H9 (cell line): ENCODE measurements around the gene ZMPSTE24. TPM values are rescaled to one million over a fixed set of nuclear protein-coding genes. Genes with fewer than 3 reads are reported as not detected.

ENCODE experiments used
- DNase-seq: peaks from one replicate; pipeline ENCODE4 v3.0.0-alpha.2; 2017
- H2AFZ ChIP-seq: one replicate; pipeline ENCODE4 v1.6.1; 2013; ENCODE audit warnings: mild to moderate bottlenecking, low read length, control low read depth, moderate library complexity
- H2AK5ac ChIP-seq: 2 replicates; pipeline ENCODE4 v1.6.1; 2013; ENCODE audit warnings: low read length, control low read depth, mixed read lengths; ENCODE audit not compliant: insufficient read length
- H2BK120ac ChIP-seq: one replicate; pipeline ENCODE4 v1.6.1; 2013; ENCODE audit warnings: low read depth, mild to moderate bottlenecking, low read length, control low read depth, inconsistent platforms; ENCODE audit not compliant: poor library complexity, severe bottlenecking
- H2BK12ac ChIP-seq: 2 replicates; pipeline ENCODE4 v1.6.1; 2013; ENCODE audit warnings: low read length, control low read depth, mixed read lengths, low read depth; ENCODE audit not compliant: insufficient read length
- H2BK15ac ChIP-seq: 2 replicates; pipeline ENCODE4 v1.6.1; 2013; ENCODE audit warnings: low read depth, low read length, control low read depth
- H2BK20ac ChIP-seq: one replicate; pipeline ENCODE4 v1.6.1; 2013; ENCODE audit warnings: low read depth, mild to moderate bottlenecking, low read length, control low read depth, inconsistent platforms; ENCODE audit not compliant: poor library complexity, severe bottlenecking
- H2BK5ac ChIP-seq: 2 replicates; pipeline ENCODE4 v1.6.1; 2013; ENCODE audit warnings: low read length, control low read depth, mixed read lengths; ENCODE audit not compliant: insufficient read length
- H3K14ac ChIP-seq: 2 replicates; pipeline ENCODE4 v1.6.1; 2013; ENCODE audit warnings: low read length, control low read depth; ENCODE audit not compliant: insufficient read depth
- H3K18ac ChIP-seq: 2 replicates; pipeline ENCODE4 v1.6.1; 2013; ENCODE audit warnings: low read depth, mild to moderate bottlenecking, mixed read lengths, low read length, control low read depth; ENCODE audit not compliant: insufficient read length
- H3K23ac ChIP-seq: 2 replicates; pipeline ENCODE4 v1.6.1; 2013; ENCODE audit warnings: low read length, control low read depth, mixed read lengths, low read depth; ENCODE audit not compliant: insufficient read length
- H3K23me2 ChIP-seq: 2 replicates; pipeline ENCODE4 v1.6.1; 2013; ENCODE audit warnings: low read depth, mild to moderate bottlenecking, mixed read lengths, low read length, control low read depth; ENCODE audit not compliant: insufficient read length, poor library complexity, severe bottlenecking
- H3K27ac ChIP-seq: 2 replicates; pipeline ENCODE4 v1.5.1; 2013; ENCODE audit warnings: low read length, control low read depth, mixed read lengths, low read depth; ENCODE audit not compliant: insufficient read length
- H3K27me3 ChIP-seq: 2 replicates; pipeline ENCODE4 v1.6.1; 2013; ENCODE audit warnings: low read length, control low read depth, inconsistent platforms; ENCODE audit not compliant: insufficient read depth
- H3K4ac ChIP-seq: 2 replicates; pipeline ENCODE4 v1.6.1; 2013; ENCODE audit warnings: low read depth, mild to moderate bottlenecking, control low read depth, inconsistent platforms, low read length, moderate library complexity
- H3K4me1 ChIP-seq: 2 replicates; pipeline ENCODE4 v1.6.1; 2013; ENCODE audit warnings: low read length, control low read depth, inconsistent platforms; ENCODE audit not compliant: insufficient read depth
- H3K4me2 ChIP-seq: 2 replicates; pipeline ENCODE4 v1.6.1; 2013; ENCODE audit warnings: low read length, control low read depth, mixed read lengths; ENCODE audit not compliant: insufficient read length, insufficient read depth
- H3K56ac ChIP-seq: 2 replicates; pipeline ENCODE4 v1.6.1; 2013; ENCODE audit warnings: low read depth, mild to moderate bottlenecking, mixed read lengths, low read length, control low read depth; ENCODE audit not compliant: insufficient read length
- H3K79me1 ChIP-seq: 2 replicates; pipeline ENCODE4 v1.6.1; 2013; ENCODE audit warnings: low read depth, mild to moderate bottlenecking, moderate library complexity, low read length, control low read depth, inconsistent platforms; ENCODE audit not compliant: insufficient read depth, poor library complexity, severe bottlenecking
- H3K79me2 ChIP-seq: 2 replicates; pipeline ENCODE4 v1.6.1; 2013; ENCODE audit warnings: low read length, control low read depth, inconsistent platforms; ENCODE audit not compliant: insufficient read depth
- H3K9ac ChIP-seq: 2 replicates; pipeline ENCODE4 v1.6.1; 2013; ENCODE audit warnings: low read length, control low read depth, mixed read lengths; ENCODE audit not compliant: insufficient read length; ENCODE audit errors: extremely low read depth
- H3K9me3 ChIP-seq: one replicate; pipeline ENCODE4 v1.6.1; 2013; ENCODE audit warnings: low read depth, low read length, inconsistent platforms; ENCODE audit not compliant: control insufficient read depth
- H3T11ph ChIP-seq: one replicate; pipeline ENCODE4 v1.6.1; 2013; ENCODE audit warnings: mild to moderate bottlenecking, low read length, control low read depth, inconsistent platforms
- H4K20me1 ChIP-seq: one replicate; pipeline ENCODE4 v1.6.1; 2013; ENCODE audit not compliant: control insufficient read depth, insufficient read length, insufficient read depth
- H4K5ac ChIP-seq: 2 replicates; pipeline ENCODE4 v1.6.1; 2013; ENCODE audit warnings: low read depth, mild to moderate bottlenecking, mixed read lengths, low read length, control low read depth; ENCODE audit not compliant: insufficient read length
- H4K8ac ChIP-seq: replicated peaks from 2 replicates; pipeline ENCODE4 v1.6.1; 2013; ENCODE audit warnings: low read length, control low read depth, mixed read lengths, low read depth; ENCODE audit not compliant: insufficient read length
- H4K91ac ChIP-seq: 2 replicates; pipeline ENCODE4 v1.6.1; 2013; ENCODE audit warnings: low read depth, mild to moderate bottlenecking, moderate library complexity, mixed read lengths, low read length, control low read depth; ENCODE audit not compliant: insufficient read length
- H3K27ac Mint-ChIP-seq, 3 experiments: 2 replicates in 2 of 3; 3 replicates in 1 of 3; pipeline ENCODE4 v1.8.0; 2020 to 2021; ENCODE audit warnings: mixed read lengths in 3 of 3, mild to moderate bottlenecking in 1 of 3, moderate library complexity in 1 of 3
- H3K27me3 Mint-ChIP-seq: 2 replicates; pipeline ENCODE4 v1.8.0; 2021; ENCODE audit warnings: low read depth, mild to moderate bottlenecking, moderate library complexity, mixed read lengths
- H3K36me3 Mint-ChIP-seq, 3 experiments: 2 replicates in 2 of 3; 3 replicates in 1 of 3; pipeline ENCODE4 v1.8.0; 2020 to 2021; ENCODE audit warnings: low read depth in 3 of 3, mixed read lengths in 3 of 3; ENCODE audit not compliant: insufficient read depth in 1 of 3
- H3K4me1 Mint-ChIP-seq, 2 experiments: 2 replicates each; pipeline ENCODE4 v1.8.0; 2020; ENCODE audit warnings: mixed read lengths in 2 of 2
- H3K4me3 Mint-ChIP-seq, 2 experiments: 2 replicates in 1 of 2; 3 replicates in 1 of 2; pipeline ENCODE4 v1.8.0; 2020 to 2021; ENCODE audit warnings: mild to moderate bottlenecking in 2 of 2, mixed read lengths in 2 of 2, moderate library complexity in 1 of 2
- H3K9me3 Mint-ChIP-seq, 2 experiments: 2 replicates in 1 of 2; 3 replicates in 1 of 2; pipeline ENCODE4 v1.8.0; 2020; ENCODE audit warnings: mild to moderate bottlenecking in 2 of 2, mixed read lengths in 2 of 2, moderate library complexity in 1 of 2
- WGBS: extraction: QIAGEN DNeasy Blood & Tissue Kit; methylation state at CpG from one replicate; pipeline ENCODE4 v1.1.7; 2013; ENCODE audit warnings: missing lambda C conversion rate, low lambda C conversion rate, mixed read lengths; ENCODE audit not compliant: insufficient read length; ENCODE audit errors: extremely low coverage; 5-methylcytosine and 5-hydroxymethylcytosine counted together
- total RNA-seq: library from RNA; stranded (reverse); gene quantifications from 2 replicates; pipeline ENCODE4 v1.2.1, GENCODE V29; 2021
- TF ChIP-seq, protein P1 (sequence below): fragments of 200-600 bp; sonication (generic); conservative IDR thresholded peaks from 3 replicates; pipeline ENCODE4 v1.8.0; 2021; ENCODE audit warnings: antibody characterized with exemption, mild to moderate bottlenecking

The ZMPSTE24 gene
- total RNA-seq, 1 experiment from 2014 or later: 47.6 TPM

GRCh38 chr1:40309374-40310128 lies 51.5 kb downstream of the ZMPSTE24 start:
- 100% methylated on average over 1 of the region's 8 CpGs for WGBS
- no peak for DNase-seq

More at GRCh38 chr1:40309374-40310128, 51.5 kb downstream of the ZMPSTE24 start:
- no peak overlapping the region for H3K23ac ChIP-seq
- H3K56ac ChIP-seq: no peak overlapping the region
- no peak overlapping the region for H2BK120ac ChIP-seq
- no peaks in the 10 kb centered on the region for H3K9me3 ChIP-seq
- H3K23me2 ChIP-seq: peaks cover 3% of the 10 kb centered on the region
- Mint-ChIP-seq H3K36me3 (no peaks in the 10 kb centered on the region), H3K4me1 (peaks cover 5 to 14% of the 10 kb centered on the region in 2 experiments), H3K27ac (no peak overlapping the region), H3K9me3 (no peaks in the 10 kb centered on the region), H3K4me3 (no peak overlapping the region), H3K27me3 (peaks cover 26% of the 10 kb centered on the region)
- no peak overlapping the region for H3T11ph ChIP-seq
- H4K5ac ChIP-seq: no peak overlapping the region
- H2AFZ ChIP-seq: no peak overlapping the region
- H3K4me1 ChIP-seq: peaks cover 3% of the 10 kb centered on the region; the same call in 1 of the 2 replicates
- H2BK5ac ChIP-seq: no peak overlapping the region
- H3K18ac ChIP-seq: no peak overlapping the region
- no peak overlapping the region for H2BK12ac ChIP-seq
- H4K20me1 ChIP-seq: no peaks in the 10 kb centered on the region
- H4K91ac ChIP-seq: no peak overlapping the region
- no peaks in the 10 kb centered on the region for H3K79me2 ChIP-seq
- no peak overlapping the region for H3K14ac ChIP-seq
- peaks cover 5% of the 10 kb centered on the region; the same call in 1 of the 2 replicates for H3K27me3 ChIP-seq
- no peak overlapping the region for H2BK20ac ChIP-seq
- H3K79me1 ChIP-seq: no peaks in the 10 kb centered on the region
- H3K27ac ChIP-seq: no peak overlapping the region
- no peak overlapping the region for H3K9ac ChIP-seq
- TF ChIP-seq, protein P1, sequence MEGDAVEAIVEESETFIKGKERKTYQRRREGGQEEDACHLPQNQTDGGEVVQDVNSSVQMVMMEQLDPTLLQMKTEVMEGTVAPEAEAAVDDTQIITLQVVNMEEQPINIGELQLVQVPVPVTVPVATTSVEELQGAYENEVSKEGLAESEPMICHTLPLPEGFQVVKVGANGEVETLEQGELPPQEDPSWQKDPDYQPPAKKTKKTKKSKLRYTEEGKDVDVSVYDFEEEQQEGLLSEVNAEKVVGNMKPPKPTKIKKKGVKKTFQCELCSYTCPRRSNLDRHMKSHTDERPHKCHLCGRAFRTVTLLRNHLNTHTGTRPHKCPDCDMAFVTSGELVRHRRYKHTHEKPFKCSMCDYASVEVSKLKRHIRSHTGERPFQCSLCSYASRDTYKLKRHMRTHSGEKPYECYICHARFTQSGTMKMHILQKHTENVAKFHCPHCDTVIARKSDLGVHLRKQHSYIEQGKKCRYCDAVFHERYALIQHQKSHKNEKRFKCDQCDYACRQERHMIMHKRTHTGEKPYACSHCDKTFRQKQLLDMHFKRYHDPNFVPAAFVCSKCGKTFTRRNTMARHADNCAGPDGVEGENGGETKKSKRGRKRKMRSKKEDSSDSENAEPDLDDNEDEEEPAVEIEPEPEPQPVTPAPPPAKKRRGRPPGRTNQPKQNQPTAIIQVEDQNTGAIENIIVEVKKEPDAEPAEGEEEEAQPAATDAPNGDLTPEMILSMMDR: no peak
- H4K8ac ChIP-seq: no peak overlapping the region
- no peak overlapping the region for H2BK15ac ChIP-seq
- no peak overlapping the region for H2AK5ac ChIP-seq
- H3K4me2 ChIP-seq: no peak overlapping the region
- H3K4ac ChIP-seq: no peak overlapping the region
